Hepatocyte (in vitro differentiated cells): ENCODE results near the gene COPZ2. TPM values are rescaled to one million over a fixed set of nuclear protein-coding genes. Genes with fewer than 3 reads are reported as not detected.
A peak's percentile ranks its signal among the peaks of the same experiment; 100 is the strongest.

Experiments used
- DNase-seq: peaks from one replicate; pipeline ENCODE4 v3.0.0-alpha.2; 2016; ENCODE audit warnings: low spot score
- H2AFZ ChIP-seq: fragments of 200-600 bp; sonication (generic); 2 replicates; pipeline ENCODE4 v1.6.0; 2016; ENCODE audit warnings: antibody characterized with exemption, mild to moderate bottlenecking
- H3K27ac ChIP-seq: fragments of 200-600 bp; sonication (generic); 2 replicates; pipeline ENCODE4 v1.5.1; 2016; ENCODE audit warnings: mild to moderate bottlenecking
- H3K27me3 ChIP-seq: fragments of 200-600 bp; sonication (generic); 2 replicates; pipeline ENCODE4 v1.6.1; 2016
- H3K36me3 ChIP-seq: fragments of 200-600 bp; sonication (generic); replicated peaks from 2 replicates; pipeline ENCODE4 v1.5.1; 2016; ENCODE audit warnings: low read depth; ENCODE audit not compliant: insufficient read depth
- H3K4me1 ChIP-seq: fragments of 200-600 bp; sonication (generic); 2 replicates; pipeline ENCODE4 v1.5.1; 2016; ENCODE audit warnings: mild to moderate bottlenecking, moderate library complexity; ENCODE audit not compliant: insufficient read depth
- H3K4me2 ChIP-seq: fragments of 200-600 bp; sonication (generic); 2 replicates; pipeline ENCODE4 v1.6.0; 2016
- H3K4me3 ChIP-seq: fragments of 200-600 bp; sonication (generic); 2 replicates; pipeline ENCODE4 v1.5.1; 2016; ENCODE audit warnings: mild to moderate bottlenecking
- H3K79me2 ChIP-seq: fragments of 200-600 bp; sonication (generic); 2 replicates; pipeline ENCODE4 v1.6.0; 2017; ENCODE audit warnings: mild to moderate bottlenecking
- H3K9me2 ChIP-seq: fragments of 200-600 bp; sonication (generic); replicated peaks from 2 replicates; pipeline ENCODE4 v1.6.0; 2017; ENCODE audit warnings: mild to moderate bottlenecking; ENCODE audit not compliant: insufficient read depth
- H3K9me3 ChIP-seq: fragments of 200-600 bp; sonication (generic); 2 replicates; pipeline ENCODE4 v1.5.1; 2016; ENCODE audit warnings: low read depth, mild to moderate bottlenecking
- H4K20me1 ChIP-seq: fragments of 200-600 bp; sonication (generic); 2 replicates; pipeline ENCODE4 v1.6.0; 2016; ENCODE audit warnings: mild to moderate bottlenecking; ENCODE audit not compliant: insufficient read depth, poor library complexity, severe bottlenecking
- CTCF ChIP-seq: fragments of 200-600 bp; sonication (generic); IDR thresholded peaks from 2 replicates; pipeline ENCODE4 v1.5.1; 2016; ENCODE audit warnings: antibody characterized with exemption, mild to moderate bottlenecking; ENCODE audit not compliant: poor library complexity
- EZH2 ChIP-seq: fragments of 200-600 bp; sonication (generic); IDR thresholded peaks from 2 replicates; pipeline ENCODE4 v1.6.1; 2016; ENCODE audit warnings: antibody characterized with exemption, mild to moderate bottlenecking, borderline replicate concordance
- EZH2phosphoT487 ChIP-seq: fragments of 200-600 bp; sonication (generic); IDR thresholded peaks from one replicate; pipeline ENCODE4 v1.6.1; 2018; ENCODE audit warnings: antibody characterized with exemption, mild to moderate bottlenecking, low read depth, moderate library complexity; ENCODE audit not compliant: unreplicated experiment, severe bottlenecking
- WGBS: methylation state at CpG from one replicate; pipeline ENCODE4 v1.1.6; 2016; ENCODE audit warnings: low lambda C conversion rate; ENCODE audit errors: missing lambda C conversion rate; 5-methylcytosine and 5-hydroxymethylcytosine counted together
- polyA plus RNA-seq: library from polyadenylated mRNA; unstranded; fragments of >200 nt; fragmentation: Nextera tagmentation; extraction: Ambion mirVana; gene quantifications from 2 replicates; pipeline ENCODE4 v1.2.1, GENCODE V29; 2016
- total RNA-seq: library from RNA; depleted of rRNA; stranded (reverse); fragments of >200 nt; gene quantifications from 2 replicates; pipeline ENCODE4 v1.2.3, GENCODE V29; 2014

Gene COPZ2
- total and polyA plus RNA-seq, 2 experiments from 2014 or later, result 36.0 to 139 TPM

DNA sequence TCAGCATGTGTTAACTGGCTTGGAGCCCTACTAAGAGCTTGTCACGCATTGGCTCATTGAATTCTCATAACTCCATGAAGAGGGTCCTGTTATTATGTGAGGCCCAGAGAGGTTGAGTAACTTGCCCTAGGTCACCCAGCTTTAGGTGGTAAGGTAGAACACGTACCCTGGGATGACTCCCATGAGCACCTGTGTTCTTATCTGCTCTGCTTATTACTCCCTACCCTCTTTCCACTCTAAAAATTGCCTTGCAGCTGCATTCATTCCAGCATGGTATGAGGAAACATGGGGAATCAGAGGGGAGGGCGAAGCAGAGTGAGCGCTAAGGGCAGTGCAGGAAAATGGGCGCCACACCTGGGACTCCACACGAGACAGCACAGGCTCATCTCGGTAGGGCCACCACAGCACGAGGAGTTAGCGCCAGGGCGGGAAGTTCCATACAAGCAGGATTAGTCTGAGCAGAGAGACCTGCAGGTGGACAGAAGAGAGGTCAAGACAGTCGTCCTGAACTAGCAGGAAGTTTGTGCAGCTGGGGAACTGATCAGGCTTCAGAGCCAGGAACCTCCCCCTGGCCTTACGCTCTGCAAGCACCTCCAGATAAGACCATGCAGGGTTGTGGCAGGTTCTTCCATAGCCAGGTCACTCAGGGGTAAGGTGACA is 10.1 kb downstream of the COPZ2 start:
- no peak for TF ChIP-seq EZH2
- TF ChIP-seq EZH2phosphoT487, result no peak
- no peak for TF ChIP-seq CTCF
- no peak for DNase-seq
- Histone ChIP-seq H3K27ac (peak overlapping the region; percentile 63), H3K36me3 (no peaks in the 10 kb centered on the region), H3K4me2 (no peak overlapping the region), H4K20me1 (no peaks in the 10 kb centered on the region), H3K9me3 (no peaks in the 10 kb centered on the region), H3K4me1 (peaks cover 31% of the 10 kb centered on the region), H3K9me2 (no peaks in the 10 kb centered on the region), H3K79me2 (no peaks in the 10 kb centered on the region), H3K27me3 (peaks cover 18% of the 10 kb centered on the region), H3K4me3 (no peak overlapping the region), H2AFZ (no peak overlapping the region)
- WGBS, result 90% methylated on average over 12 of the region's 12 CpGs

DNA sequence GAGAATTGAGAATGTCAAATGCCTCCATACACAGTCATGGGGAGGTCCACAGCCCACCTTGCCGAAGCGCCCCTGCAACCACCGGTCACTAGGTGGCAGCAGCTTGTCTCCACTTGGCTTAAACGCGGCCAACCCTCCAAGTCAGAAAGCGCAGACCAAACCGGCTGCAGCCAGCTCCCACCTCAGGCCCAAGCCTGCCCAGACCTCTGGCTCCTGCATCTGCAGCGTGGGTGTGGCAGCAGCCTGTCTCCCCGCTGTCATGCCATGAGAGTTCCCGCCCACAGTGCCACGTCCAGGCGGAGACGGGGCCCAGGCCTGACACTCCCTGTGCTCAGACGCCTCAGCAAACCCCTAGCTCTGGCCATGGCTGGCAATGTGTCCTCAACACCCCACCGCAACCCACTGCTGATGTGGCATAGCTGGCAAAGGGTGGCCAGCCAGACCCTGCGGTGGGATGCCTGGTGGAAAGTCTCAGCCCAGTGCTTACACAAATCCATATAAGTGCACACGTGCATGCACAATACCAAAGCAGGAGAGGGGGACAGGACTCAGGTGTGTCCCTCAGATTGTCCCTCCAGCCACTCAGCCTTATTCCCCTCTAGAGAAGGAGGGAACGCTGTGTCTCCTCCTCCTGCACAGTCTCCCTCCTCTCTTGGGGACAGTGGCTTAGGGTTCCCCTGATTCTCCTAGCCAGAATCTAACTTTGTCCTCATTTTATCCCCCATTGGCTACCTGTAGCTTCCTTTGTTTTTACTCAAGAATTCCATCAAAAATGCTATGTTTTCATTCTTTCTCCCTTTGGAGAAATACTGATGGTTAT is 10.9 kb downstream of the COPZ2 start:
- Histone ChIP-seq H3K4me3 (no peak overlapping the region), H3K27me3 (peaks cover 25% of the 10 kb centered on the region), H3K9me3 (no peaks in the 10 kb centered on the region), H3K27ac (peak overlapping the region; percentile 63), H3K4me1 (peaks cover 31% of the 10 kb centered on the region), H4K20me1 (no peaks in the 10 kb centered on the region), H3K79me2 (no peaks in the 10 kb centered on the region), H3K9me2 (no peaks in the 10 kb centered on the region), H3K36me3 (no peaks in the 10 kb centered on the region), H3K4me2 (peak overlapping the region; percentile 50), H2AFZ (no peak overlapping the region)
- DNase-seq, result peak; percentile 96
- 22% methylated on average over 18 of the region's 18 CpGs for WGBS
- TF ChIP-seq EZH2phosphoT487 (no peak), CTCF (peak; percentile 97)

DNA sequence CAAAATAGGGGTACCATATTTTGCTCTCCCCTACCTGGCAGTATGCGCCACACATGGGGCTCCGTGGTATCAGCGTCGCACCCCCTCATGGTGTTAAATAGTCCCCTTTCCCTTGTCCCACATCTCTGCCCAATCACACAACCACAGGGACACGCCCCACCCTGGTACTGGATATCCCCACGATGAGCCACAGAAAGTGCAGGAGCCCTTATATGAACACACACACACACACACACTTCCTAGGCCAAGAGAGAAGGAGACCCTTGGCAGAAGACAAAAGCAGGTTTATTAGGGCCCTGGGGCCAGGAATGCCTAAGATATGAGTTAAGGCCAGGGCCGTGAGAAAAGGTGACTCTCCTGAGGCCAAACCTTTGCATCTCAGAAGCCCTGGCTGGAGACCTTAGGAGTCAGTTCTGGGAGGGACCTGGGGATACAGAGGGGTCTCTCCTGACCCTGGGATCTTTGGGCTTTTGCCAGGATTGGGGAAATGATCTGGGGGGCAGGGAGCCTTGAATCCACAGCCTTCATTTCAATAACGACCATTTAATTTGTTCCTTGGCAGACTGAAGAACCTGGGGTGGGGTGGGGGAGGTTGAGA is 11.6 kb downstream of the COPZ2 start:
- H3K27me3 ChIP-seq, result peaks cover 29% of the 10 kb centered on the region
- H3K4me1 ChIP-seq, result peaks cover 31% of the 10 kb centered on the region
- H3K4me2 ChIP-seq, result peak overlapping the region; percentile 94
- H3K36me3 ChIP-seq, result no peaks in the 10 kb centered on the region
- 43% methylated on average over 8 of the region's 8 CpGs for WGBS
- H3K9me2 ChIP-seq, result no peaks in the 10 kb centered on the region
- no peaks in the 10 kb centered on the region for H4K20me1 ChIP-seq
- H3K79me2 ChIP-seq, result no peaks in the 10 kb centered on the region
- DNase-seq, result no peak
- H2AFZ ChIP-seq, result no peak overlapping the region
- TF ChIP-seq CTCF (no peak), EZH2phosphoT487 (no peak), EZH2 (no peak)
- peak overlapping the region; percentile 49 for H3K27ac ChIP-seq
- no peaks in the 10 kb centered on the region for H3K9me3 ChIP-seq
- no peak overlapping the region for H3K4me3 ChIP-seq
